Posterior cingulate gyrus (tissue), 11 donors: Measurements from ENCODE around the gene MTUS2.

Experiments
- DNase-seq, 10 donors: peaks; one replicate each; pipeline versions ENCODE4 v3.0.0 to v3.0.0-alpha.2; 2020 to 2021; ENCODE audit warnings: mixed read lengths in 3 of 10
- intact Hi-C: fragments of 100-400 bp; cut with DNase I; formaldehyde crosslinking; loops from one replicate; pipeline ENCODE4 v1.15.1; 2023

The MTUS2 gene

DNA sequence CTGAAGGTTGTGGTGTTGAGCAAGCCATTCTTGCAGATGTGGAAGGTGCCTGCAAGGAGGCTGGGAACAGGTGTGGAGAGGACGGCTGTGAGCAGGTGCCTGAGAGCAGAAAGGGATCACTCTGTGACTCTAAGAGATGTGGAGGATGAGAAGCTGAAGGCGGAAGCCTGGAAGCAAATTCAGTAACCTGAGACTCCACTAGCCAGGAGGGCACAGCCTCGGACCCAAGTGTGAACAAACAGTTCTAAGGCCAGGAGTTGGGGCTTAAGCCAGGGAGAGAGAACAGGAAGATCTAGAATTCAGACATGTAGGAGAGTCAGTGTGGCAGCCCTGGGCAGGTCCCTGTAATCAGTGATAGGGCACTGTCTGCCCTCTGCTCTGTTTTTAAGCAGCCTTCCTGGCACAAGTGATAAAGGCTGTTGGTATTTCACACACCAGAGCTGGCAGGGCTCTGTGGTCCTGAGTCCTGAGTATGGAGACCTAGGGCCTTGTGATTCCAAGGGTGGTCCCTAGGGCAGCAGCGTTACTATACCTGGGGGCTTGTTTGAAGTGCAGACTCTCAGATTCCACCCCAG, 644.1 kb downstream of the MTUS2 start:
- intact Hi-C loops = no loop called here
- no peak for DNase-seq

DNA sequence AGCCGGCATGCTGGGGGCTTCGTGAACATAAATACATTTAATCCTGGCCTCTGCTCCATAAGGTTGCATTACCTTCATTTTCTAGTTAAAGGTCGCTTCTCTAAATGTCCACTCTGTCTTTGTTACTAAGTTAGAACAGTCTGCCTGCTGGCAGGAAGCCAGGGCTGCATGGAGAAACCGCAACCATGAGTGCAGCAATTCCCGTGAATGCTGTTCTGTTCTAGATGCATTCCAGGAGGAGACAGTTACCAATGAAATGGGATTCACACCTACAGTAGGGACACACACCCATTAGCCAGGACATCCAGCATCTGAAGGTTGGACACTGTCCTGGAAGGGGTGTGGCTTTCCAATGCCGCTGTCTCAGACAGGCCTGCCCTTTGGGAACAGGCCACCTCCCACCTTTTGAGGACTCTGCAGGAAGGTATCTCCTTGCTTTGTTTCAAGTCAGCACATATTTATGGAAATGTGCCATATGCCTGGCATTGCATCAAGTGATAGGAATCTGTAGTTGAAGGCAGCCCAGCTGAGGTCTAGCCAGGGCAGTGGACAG, 645.7 kb downstream of the MTUS2 start:
- no peak for DNase-seq
- intact Hi-C loops = no loop called here

DNA sequence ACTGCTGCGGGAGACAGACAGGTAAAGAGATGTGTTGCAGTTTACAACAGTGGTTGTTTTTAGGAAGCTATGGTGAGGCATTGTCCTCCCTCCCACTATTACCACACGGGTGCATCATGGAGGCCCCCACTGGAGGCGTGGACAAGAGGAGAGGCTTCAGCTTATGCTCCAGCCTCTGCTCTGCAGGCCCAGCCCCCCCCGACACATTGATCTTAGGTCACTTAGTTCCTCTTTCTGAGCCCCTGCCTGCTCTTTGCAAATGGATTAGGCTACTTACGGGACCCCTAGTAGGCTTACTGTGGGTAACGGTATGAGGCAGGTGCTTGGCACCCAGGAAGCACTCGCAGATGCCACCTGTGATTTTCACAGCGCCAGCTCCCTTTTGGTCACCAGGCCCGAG, 651.4 kb downstream of the MTUS2 start:
- intact Hi-C loops = no loop called here
- no peak for DNase-seq

DNA sequence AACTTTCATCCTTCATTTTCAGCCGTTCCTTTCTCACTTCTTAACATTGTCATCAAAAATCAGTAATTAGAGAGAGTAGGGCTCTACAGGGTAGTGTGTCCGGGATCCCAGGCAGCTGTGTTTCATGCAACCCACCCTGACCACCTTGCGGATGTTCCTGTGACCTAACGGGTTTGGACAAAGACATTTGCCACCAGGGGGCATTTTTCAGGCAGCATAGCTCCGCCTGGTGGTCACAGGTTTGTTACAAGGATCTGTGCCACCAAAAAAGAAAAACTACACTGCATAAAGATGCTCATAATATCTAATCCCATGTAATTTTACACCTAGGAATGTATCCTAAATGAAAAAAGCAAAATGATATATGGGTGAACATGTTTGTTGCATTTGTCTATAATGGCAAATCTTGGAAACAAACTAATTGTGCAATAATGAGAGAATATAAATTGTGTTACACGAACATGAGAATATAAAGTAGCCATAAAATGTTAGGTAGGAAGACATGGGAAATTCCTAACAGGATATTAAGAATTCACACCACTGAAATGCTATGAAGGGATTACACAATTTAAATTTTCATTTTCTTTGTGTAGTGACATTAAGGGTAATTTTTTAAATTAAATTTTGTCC, 652.3 kb downstream of the MTUS2 start:
- intact Hi-C loops = no loop called here
- no peak for DNase-seq

- DNase-seq = no peak
- intact Hi-C loops = no loop called here
Measured at GRCh38 chr13:29473166-29473565, 653.0 kb downstream of the MTUS2 start.

DNA sequence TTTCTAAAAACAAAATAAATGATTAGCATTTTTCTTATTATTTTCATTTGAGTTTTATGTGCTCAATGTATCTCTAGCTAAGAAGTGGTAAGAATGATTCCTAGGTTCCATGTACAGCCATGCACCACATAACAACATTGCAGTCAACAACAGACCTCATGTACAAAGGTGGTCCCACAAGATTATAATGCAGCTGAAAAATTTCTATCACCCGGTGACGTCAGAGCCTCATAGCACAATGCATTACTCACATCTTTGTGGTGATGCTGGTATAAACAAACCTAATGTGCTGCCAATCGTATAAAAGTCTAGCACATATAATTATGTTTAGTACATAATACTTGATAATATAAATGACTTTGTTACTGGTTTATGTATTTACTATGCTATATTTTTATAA, 654.9 kb downstream of the MTUS2 start:
- intact Hi-C loops = no loop called here
- no peak for DNase-seq

DNA sequence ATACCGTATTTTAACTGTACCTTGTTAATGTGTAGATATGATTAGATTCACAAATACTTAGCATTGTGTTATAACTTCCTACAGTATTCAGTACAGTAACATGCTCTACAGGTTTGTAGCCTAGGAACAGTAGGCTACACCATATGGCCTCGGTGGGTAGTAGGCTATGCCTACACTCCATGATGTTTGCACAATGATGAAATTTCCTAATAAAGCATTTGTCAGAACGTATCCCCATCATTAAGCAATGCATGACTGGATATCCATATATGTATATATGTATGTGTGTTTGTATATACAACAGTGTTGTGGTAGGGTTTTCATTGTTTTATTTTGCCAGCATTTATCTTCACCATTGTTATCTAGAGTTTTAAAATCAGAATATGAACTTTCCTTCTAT, 655.9 kb downstream of the MTUS2 start:
- intact Hi-C loops = no loop called here

GRCh38 chr13:29479716-29480492, 659.8 kb downstream of the MTUS2 start:
- DNase-seq = no peak
- intact Hi-C loops = no loop called here

More for the DNA sequence above, 655.9 kb downstream of the MTUS2 start:
- DNase-seq = no peak

GRCh38 chr13:29480893-29481525, 660.9 kb downstream of the MTUS2 start:
- DNase-seq = peak in 1 of 10 donors; percentile 77

GRCh38 chr13:29481603-29482002, 661.5 kb downstream of the MTUS2 start:
- DNase-seq = no peak
- intact Hi-C loops = no loop called here

More at GRCh38 chr13:29480893-29481525, 660.9 kb downstream of the MTUS2 start:
- intact Hi-C loops = no loop called here

GRCh38 chr13:29482504-29482903, 662.4 kb downstream of the MTUS2 start:
- intact Hi-C loops = no loop called here
- DNase-seq = no peak

DNA sequence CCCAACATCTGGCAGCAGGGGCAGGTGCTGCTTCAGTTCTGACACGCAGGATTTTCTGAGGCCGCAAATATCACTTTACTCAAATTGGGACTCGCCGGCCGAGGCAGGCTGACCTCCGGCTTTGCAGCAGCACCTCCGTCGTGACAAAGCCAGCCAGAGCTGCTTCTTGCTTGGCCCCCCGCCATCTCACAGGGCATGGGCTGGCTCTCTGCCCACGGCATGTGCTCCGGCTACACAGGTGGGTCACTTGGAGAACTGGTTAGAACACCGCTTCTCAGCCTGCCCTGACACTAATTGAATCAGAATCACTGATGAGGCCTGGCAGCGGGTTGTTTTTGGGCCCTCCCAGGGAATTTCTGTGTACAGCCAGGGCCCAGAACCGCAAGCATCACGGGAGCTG, 663.1 kb downstream of the MTUS2 start:
- intact Hi-C loops = no loop called here
- DNase-seq = peak in 1 of 10 donors; percentile 73

GRCh38 chr13:29483623-29484022, 663.5 kb downstream of the MTUS2 start:
- intact Hi-C loops = no loop called here
- DNase-seq = peak in 1 of 10 donors; percentile 34

DNA sequence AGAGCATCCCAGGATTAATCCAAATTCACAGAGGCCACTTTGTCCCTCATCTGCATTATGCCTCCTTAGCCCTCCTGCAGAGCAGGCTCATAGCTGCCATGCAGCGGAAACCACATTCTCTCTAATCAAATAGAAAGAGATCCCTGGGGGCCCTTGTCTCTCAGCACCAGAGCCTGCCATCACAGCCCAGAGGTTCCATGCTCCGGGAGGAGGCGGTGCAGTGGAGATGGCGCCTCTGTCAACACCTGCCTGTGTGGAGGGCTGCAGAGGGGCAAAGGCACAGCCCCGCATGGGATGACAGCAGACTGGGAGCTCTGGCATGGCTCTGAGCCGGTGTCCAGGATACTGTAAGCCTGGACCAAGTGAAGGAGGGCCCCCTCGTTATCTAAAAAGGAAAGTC, 664.1 kb downstream of the MTUS2 start:
- DNase-seq = peak in 1 of 10 donors; percentile 52
- intact Hi-C loops = no loop called here

DNA sequence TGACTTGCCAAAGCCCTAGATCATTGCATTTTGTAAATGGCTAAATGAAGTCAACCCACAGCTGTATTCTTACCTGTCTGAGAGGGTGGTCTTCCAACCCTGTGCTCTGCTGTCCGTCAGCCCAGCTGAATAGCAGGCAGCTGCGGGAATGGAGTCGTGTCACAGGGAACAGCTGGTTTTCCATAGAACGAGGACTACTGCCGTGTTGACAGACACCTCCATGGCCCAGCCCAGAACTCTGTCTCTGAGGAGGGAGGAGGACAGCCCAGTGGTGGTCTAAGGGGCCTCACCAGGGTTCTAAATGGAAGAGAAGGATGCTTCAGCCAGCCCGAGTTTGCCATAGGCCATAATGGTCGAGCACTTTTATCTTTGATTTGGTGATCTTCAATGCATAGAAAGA, 664.7 kb downstream of the MTUS2 start:
- peak in 1 of 10 donors; percentile 63 for DNase-seq
- intact Hi-C loops = no loop called here

- no peak for DNase-seq
- intact Hi-C loops = no loop called here
Measured at GRCh38 chr13:29486551-29486950, 666.4 kb downstream of the MTUS2 start.

DNA sequence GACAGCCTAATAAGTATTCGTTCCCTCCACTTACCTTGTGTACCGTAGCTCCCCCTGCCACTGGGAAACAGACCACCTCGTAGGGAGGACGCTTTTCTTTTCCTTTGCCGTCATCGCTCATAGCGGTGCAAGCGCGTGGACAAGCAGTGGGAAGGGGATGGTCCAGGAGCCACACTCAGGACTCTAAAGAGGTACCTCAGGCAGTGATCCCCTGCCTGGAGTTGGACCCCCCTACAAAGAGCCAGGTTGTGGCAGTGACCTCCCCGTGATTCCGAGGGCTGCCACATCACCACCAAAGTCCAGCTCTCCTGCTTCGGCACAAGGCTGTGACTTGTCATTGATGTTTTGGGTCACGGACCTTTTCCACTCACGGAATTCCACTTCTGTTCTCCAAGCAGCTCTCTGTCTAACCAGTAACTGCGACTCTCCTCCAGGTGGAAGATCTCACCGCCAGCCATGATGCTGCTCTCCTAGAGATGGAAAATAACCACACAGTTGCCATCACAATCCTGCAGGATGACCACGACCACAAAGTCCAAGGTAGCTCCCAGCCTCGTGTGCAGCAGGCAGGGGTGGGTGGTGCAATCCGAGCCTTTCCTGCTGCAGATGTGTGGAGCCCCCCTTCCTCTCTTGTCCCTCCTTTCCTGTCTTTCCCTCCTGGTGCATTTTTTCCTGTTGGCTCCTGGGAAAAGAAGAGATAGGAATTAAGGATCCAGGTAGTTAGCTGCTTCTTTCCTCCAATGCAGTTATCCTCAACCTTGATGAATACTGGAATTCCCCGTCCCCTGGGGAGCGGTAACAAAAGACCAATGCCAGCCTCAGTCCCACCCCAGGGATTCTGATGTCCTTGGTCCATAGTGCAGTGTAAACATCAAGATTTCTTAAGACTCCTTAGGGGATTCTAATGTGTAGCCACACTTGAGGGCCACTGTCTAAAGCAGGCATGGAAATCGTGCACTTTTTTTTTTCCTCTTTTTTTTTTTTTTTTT, 667.6 kb downstream of the MTUS2 start:
- peak in 1 of 10 donors; percentile 32 for DNase-seq
- intact Hi-C loops = no loop called here

- intact Hi-C loops = no loop called here
- no peak for DNase-seq
Measured at GRCh38 chr13:29489650-29490560, 669.8 kb downstream of the MTUS2 start.

DNA sequence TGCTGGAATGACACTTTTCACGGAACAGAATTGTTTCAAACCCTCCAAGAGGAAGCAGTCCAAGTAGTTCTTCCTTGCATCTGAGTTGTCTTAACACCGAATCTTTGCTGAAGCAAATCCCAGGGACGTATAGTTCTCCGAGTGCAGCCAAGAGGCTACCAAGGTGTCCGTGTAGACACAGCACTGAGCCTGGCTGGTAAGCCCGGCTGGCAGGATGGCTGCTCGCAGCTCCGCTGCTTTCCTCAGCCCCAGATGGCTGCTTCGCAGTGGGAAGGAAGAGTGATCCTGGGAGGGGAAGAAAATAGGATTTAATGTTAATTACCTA, 670.4 kb downstream of the MTUS2 start:
- peak in 1 of 10 donors; percentile 71 for DNase-seq
- intact Hi-C loops = no loop called here
